Femur (tissue), 1 donor: ENCODE data around the gene HOXB8.

ENCODE experiments used
- DNase-seq: peaks from one replicate; pipeline ENCODE4 v3.0.0-alpha.2; 2017

HOXB8 gene

GRCh38 chr17:48596000-48596734 lies 18.9 kb downstream of the HOXB8 start:
- no peak for DNase-seq

- no peak for DNase-seq
These were observed 19.7 kb downstream of the HOXB8 start for GRCh38 chr17:48595278-48595999.

DNA sequence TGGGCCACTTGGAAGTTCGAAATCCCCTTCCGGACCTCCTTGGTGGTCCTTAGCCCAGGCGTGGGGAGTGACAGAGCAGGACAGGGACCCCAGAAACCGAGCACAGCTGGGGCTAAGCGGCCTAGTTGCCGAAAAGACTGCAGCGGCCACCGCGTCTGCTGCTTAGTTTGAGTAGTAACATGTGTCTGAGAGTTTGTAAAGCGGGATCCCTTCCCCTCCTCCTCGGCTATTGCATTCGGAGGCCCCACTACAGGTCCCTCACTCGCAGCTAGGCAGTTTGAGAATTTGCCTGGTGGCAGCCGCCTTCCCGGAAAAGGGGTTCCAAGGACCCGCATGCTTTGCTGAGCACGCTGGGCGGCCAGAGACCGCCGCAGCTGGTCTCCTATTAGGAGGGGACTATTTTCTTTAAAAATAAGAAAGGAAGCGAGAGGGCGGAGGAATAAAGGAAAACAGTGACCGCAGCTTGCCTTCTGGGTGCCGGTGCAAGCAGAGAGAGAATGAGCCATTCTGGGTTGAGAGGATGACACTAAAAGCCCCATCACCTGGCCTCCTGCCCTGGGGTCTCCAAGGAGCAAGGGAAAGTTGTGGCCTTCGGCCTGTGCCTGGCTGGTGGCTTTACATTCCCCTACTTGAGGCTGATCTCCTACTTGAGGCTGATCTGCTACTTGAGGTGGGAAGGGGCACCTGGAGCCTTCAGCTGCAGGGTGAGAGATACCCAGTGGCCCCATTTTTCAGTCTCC lies 20.4 kb downstream of the HOXB8 start:
- no peak for DNase-seq

DNA sequence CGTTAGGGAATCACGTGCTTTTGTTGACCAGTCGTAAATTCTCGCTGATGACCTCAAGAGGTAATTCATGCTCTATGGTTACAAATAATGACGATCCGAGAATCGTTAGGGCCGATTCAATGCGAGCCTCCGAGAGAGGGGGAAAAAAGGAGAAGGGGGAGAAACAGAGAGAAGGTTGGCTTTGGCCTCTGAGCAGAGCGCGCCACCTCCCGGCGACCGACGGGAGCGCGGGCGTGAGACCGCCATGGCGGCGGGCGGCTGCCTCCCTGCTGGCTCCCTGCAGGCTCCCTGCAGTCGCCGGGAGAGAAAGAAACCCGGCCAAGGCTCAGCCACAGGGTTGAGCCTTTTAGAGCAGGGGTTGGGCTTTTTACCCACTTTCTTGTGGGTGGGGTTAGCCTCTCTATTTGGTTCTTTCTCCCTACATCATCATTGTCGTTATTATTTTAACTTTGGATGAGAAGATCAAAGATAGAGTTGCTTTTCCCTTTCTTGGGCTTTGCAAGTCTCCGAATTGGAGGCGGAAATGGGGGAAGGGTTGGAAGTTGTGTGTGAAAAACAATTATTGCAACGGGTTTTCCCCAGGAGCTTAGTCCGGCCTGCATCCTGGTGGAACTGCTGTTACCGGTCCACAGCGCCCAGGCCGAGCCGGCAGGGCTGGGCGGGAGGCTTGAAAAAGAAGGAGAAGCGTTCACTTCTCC lies 21.1 kb downstream of the HOXB8 start:
- DNase-seq, result peak; percentile 86

- DNase-seq, result no peak
These were observed 21.8 kb downstream of the HOXB8 start, which contains the start of gene HOXB5 for GRCh38 chr17:48593126-48593829. TSS of gene HOXB5 (minus strand) at chr17:48593779. CDS start at chr17:48593682, 97 bp downstream.

- DNase-seq, result no peak
These were observed 22.5 kb downstream of the HOXB8 start for GRCh38 chr17:48592577-48592976.

DNA sequence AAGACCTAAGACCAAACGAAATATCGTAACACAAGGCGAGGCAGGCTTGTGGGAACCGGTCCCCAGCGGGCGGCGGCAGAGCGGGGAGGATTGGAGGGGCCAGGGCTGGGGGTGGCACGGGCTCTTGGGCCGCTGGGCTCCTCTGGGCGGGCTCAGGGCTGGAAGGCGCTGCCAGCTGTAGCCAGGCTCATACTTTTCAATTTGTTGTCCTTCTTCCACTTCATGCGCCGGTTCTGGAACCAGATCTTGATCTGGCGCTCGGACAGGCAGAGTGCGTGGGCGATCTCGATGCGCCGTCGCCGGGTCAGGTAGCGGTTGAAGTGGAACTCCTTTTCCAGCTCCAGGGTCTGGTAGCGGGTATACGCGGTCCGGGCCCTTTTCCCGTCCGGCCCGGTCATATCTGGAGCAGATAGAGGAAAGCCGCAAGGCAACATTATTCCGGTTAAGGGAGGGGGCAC lies 23.0 kb downstream of the HOXB8 start:
- no peak for DNase-seq

GRCh38 chr17:48591255-48592056 lies 23.6 kb downstream of the HOXB8 start:
- no peak for DNase-seq

- no peak for DNase-seq
These were observed 24.4 kb downstream of the HOXB8 start for GRCh38 chr17:48590607-48591161.

DNA sequence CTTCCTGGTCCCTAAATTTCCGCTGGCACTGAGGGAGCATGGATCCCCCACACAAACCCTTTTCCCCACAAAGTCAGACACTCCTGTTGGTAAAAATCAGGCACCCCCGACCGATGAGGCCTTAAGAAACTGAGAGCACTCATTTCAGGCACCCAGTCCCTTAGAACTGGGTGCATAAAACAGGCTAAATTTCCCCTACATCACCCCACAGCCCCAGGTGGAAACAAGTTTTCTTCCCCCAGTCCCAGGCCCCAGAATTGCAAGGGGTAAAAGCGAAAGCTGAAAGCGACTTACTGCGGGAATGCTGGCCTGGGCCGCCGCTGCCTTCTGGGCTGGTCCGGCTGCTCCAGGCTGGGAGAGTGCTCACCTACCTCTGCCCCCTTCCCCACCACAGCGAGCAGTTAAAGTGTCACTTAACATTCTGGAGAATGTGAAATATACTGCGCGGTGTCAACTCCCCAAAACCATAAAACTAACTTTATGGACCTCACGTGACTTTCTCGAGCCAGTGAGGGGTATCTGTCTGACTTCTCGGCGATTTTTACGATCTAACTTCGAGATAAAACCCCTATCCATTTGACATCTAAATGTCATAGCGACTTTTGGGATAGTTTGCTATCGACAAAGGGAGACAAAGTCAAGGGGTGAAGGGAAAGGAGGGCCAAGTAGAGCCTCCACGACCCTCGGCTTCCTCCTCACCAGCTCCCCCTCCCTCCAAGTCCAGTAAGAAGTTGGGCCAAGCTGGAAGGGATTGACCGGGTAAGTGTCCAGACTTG lies 25.1 kb downstream of the HOXB8 start, which contains the start of gene HOXB3:
HOXB3 (minus strand) TSS at position 411 of the 776 bp plus-strand sequence. CDS start 37,767 bp downstream, outside the sequence.
- no peak for DNase-seq

DNA sequence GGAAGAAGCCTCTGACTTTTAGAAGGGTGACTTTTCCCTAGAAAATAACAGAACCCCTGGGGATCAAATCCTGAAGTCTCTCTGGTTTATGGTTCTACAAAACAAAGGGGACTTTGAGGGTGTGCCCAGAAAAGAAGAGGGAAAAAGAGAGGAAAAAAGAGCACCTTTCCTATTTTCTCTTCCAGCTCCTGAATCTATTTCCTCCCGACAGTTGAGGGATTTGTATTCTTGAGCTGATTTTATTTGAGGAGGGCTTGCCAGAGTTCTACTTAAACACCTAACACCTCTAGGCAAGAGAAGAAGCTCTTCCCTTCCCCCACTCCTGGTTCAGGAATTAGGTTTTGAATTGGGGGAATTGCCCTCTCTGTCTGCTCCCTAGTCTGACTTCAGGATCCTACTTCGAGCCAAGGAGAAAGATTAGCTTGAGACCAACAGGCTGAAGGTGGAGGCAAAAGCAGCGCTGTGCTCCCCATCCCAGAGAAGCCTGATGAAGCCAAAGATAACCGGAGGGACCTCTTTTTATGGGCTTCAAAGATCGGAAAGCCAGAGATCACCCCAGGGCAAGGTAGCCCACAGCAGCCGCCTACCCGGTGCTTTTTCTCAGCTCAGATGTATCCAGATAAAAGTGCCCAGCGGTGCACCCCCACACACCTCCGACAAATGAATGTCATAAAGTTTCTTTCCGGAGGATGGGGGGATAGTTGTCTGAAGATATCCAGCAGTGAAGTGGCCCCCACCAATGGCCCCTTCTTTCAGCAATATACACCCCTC lies 25.8 kb downstream of the HOXB8 start:
- no peak for DNase-seq

GRCh38 chr17:48588528-48588927 lies 26.6 kb downstream of the HOXB8 start:
- no peak for DNase-seq

- no peak for DNase-seq
These were observed 27.0 kb downstream of the HOXB8 start for GRCh38 chr17:48588074-48588415.

DNA sequence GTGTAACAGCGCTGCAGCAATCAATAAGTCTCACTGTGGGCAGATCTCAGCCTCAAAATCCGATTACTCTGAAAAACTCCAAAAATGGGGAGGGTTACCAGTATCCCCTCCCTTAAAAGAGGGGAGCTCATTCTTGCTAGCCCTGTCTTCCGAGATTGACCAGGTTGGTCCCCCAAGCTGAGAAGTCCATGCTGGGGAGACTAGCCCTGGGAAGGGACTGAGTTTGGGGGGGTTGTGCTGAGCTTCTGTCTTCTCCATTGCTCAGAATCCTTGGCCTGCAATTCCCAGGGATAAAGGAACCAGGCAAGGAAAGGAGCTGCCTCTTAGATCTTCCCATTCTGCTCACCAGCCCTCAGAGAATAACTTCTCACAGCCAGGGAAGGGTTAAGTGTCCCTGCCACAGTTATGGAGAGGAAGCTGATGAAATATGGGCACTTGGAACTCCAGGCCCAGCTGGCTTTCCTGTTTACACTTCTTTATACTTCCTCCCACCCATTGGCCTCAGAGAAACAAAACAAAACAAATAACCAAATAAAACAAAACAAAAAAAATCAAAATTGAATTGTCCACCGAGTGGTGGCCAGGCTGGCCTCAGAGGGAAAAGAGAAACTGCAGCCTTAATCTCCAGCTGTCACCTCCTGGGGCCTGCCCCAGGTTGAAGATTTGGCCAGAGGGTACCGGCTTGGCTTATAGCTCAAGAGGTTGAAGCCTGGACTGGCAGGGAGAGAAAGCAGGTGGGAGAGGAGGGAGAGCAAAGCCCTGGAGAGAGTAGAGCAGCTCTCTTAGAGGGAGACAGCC lies 27.6 kb downstream of the HOXB8 start:
- DNase-seq, result no peak

DNA sequence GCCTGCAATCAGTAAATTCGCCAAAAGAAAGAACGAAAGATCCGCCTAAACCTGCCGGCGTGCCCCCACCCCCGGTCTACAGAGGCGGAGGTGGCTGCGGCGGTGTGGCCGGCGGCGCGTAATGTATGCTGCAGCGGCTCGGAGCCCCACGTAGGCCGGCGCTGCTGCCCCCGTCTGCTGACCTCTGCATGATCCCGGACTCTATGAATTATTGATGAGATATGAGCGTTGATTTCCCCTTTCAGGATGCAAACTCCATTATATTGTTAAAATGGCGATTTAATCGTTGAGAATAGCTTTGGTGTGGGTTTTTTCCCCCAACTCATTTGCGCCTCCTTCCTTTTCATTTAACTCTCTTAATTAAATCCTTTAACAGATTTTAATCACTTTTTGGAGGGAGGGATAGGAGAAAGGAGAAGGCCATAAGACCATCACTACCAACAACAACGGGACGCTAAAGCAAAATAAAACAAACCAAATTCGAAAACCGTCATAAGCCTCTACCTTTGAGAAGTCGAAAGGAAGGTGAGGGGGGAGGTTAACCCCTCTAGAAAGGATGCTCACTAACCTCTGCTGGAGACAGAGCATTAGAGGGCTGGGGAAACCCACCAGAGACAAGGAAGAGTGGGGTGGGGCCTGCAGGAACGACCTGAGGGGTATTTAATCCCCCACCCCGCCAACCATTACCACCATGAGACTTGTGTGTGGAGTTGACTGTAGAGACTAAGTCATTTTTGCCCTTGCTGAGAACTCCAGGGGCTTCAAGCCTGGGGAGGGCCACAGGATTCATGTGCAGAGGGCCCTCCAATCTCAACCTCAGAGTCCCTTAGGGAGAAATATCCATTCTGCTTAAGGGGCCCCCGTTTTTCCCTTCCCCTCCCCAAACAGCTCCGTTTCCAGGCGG lies 28.5 kb downstream of the HOXB8 start:
- no peak for DNase-seq

DNA sequence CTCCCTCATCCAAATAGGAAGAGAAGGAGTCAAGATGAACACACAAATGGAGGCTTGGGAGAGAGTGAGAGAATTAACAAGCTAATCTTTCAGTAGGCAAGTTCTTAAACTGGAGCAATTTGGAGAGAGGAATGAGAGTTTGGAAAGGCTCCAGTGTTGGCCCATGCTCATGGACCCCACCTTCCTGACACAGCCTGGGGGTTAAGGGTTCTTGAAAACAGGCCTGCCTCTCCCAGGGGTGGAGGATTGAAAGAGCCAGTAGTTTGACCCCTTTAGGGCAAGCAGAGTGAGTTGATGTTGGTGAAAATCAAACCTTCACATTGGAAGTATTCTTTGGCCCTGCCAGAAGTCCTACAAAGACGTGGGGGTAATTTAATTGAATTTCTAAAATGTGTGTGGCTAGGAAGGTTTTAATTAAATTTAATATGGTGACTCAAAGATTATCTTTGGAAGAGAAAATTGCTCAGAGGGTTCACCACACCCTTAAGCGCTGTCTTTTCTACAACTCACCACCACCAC lies 30.8 kb downstream of the HOXB8 start:
- DNase-seq, result no peak

GRCh38 chr17:48583708-48584222 lies 31.3 kb downstream of the HOXB8 start:
- DNase-seq, result no peak
